WTC11 (cell line): ENCODE measurements around the gene DAND5. TPM values are rescaled to one million over a fixed set of nuclear protein-coding genes. Genes with fewer than 3 reads are reported as not detected.

Experiments
- ATAC-seq: fragments of 200-7000 bp; cut with Tn5 transposase; 2 replicates; pipeline ENCODE4 v1.10.0; 2021; ENCODE audit warnings: mild to moderate bottlenecking, moderate library complexity
- CTCF ChIA-PET: fragments of 300-600 bp; sonication (Branson Sonifier 250); formaldehyde crosslinking; loops from one replicate; lab custom pipeline; 2021; ENCODE audit warnings: antibody characterized with exemption; lab: Charles Lee
- POLR2A ChIA-PET: fragments of 350-600 bp; sonication (Branson Sonifier 250); formaldehyde crosslinking; loops from one replicate; lab custom pipeline; 2021; ENCODE audit warnings: antibody characterized with exemption; lab: Charles Lee
- DNase-seq: peaks from one replicate; pipeline ENCODE4 v3.0.0; 2021; ENCODE audit warnings: low spot score
- H3K27ac Mint-ChIP-seq: 2 replicates; pipeline ENCODE4 v1.8.0; 2021; ENCODE audit warnings: mixed read lengths
- H3K27me3 Mint-ChIP-seq: 2 replicates; pipeline ENCODE4 v1.8.0; 2021; ENCODE audit warnings: low read depth, mild to moderate bottlenecking, moderate library complexity, mixed read lengths
- H3K36me3 Mint-ChIP-seq: 2 replicates; pipeline ENCODE4 v1.8.0; 2021; ENCODE audit warnings: mixed read lengths
- H3K4me1 Mint-ChIP-seq: 2 replicates; pipeline ENCODE4 v1.8.0; 2022; ENCODE audit warnings: mixed read lengths
- H3K4me3 Mint-ChIP-seq: 2 replicates; pipeline ENCODE4 v1.8.0; 2021; ENCODE audit warnings: mild to moderate bottlenecking, moderate library complexity, mixed read lengths
- H3K9me3 Mint-ChIP-seq: 2 replicates; pipeline ENCODE4 v1.8.0; 2021; ENCODE audit warnings: mixed read lengths
- E2F4 ChIP-seq: sonication (generic); formaldehyde crosslinking; IDR thresholded peaks from 2 replicates; pipeline ENCODE4 v1.8.1; 2022; ENCODE audit warnings: low read depth, mild to moderate bottlenecking, moderate library complexity, missing genetic modification reagents, borderline replicate concordance
- EMX1 ChIP-seq: fragments of 250-450 bp; sonication (Bioruptor Pico); IDR thresholded peaks from 2 replicates; pipeline ENCODE4 v1.8.0; 2021; ENCODE audit warnings: mild to moderate bottlenecking
- GABPB1 ChIP-seq: sonication (generic); formaldehyde crosslinking; IDR thresholded peaks from 2 replicates; pipeline ENCODE4 v1.8.1; 2023; ENCODE audit warnings: mild to moderate bottlenecking, missing genetic modification reagents
- GRHL2 ChIP-seq: fragments of 250-450 bp; sonication (Bioruptor Pico); IDR thresholded peaks from 2 replicates; pipeline ENCODE4 v1.8.0; 2022; ENCODE audit warnings: mild to moderate bottlenecking, moderate library complexity; ENCODE audit not compliant: insufficient replicate concordance, severe bottlenecking
- MYBL2 ChIP-seq: sonication (generic); formaldehyde crosslinking; IDR thresholded peaks from 2 replicates; pipeline ENCODE4 v1.8.1; 2023; ENCODE audit warnings: mild to moderate bottlenecking, moderate library complexity, missing genetic modification reagents
- NR1H2 ChIP-seq: sonication (generic); formaldehyde crosslinking; IDR thresholded peaks from 2 replicates; pipeline ENCODE4 v1.9.0; 2021; ENCODE audit warnings: mild to moderate bottlenecking, moderate library complexity, missing genetic modification reagents
- NR3C1 ChIP-seq: sonication (generic); formaldehyde crosslinking; conservative IDR thresholded peaks from 2 replicates; pipeline ENCODE4 v1.8.1; 2023; ENCODE audit warnings: low read depth, mild to moderate bottlenecking, missing genetic modification reagents
- SOX15 ChIP-seq: fragments of 250-450 bp; sonication (Bioruptor Pico); IDR thresholded peaks from 2 replicates; pipeline ENCODE4 v1.9.0; 2021; ENCODE audit warnings: mild to moderate bottlenecking
- SP1 ChIP-seq: sonication (generic); formaldehyde crosslinking; conservative IDR thresholded peaks from 2 replicates; pipeline ENCODE4 v1.8.1; 2022; ENCODE audit warnings: missing genetic modification reagents
- TCF7 ChIP-seq: sonication (generic); formaldehyde crosslinking; IDR thresholded peaks from 2 replicates; pipeline ENCODE4 v1.8.0; 2022; ENCODE audit warnings: mild to moderate bottlenecking, low read depth, missing genetic modification reagents, moderate library complexity
- TEAD1 ChIP-seq: sonication (generic); formaldehyde crosslinking; IDR thresholded peaks from 2 replicates; pipeline ENCODE4 v1.8.0; 2022; ENCODE audit warnings: mild to moderate bottlenecking, missing genetic modification reagents
- TP53 ChIP-seq: sonication (generic); formaldehyde crosslinking; IDR thresholded peaks from 2 replicates; pipeline ENCODE4 v1.8.1; 2023; ENCODE audit warnings: mild to moderate bottlenecking, missing genetic modification reagents
- USF2 ChIP-seq: sonication (generic); formaldehyde crosslinking; IDR thresholded peaks from 2 replicates; pipeline ENCODE4 v1.8.1; 2023; ENCODE audit warnings: mild to moderate bottlenecking, missing genetic modification reagents, moderate library complexity
- ZBTB21 ChIP-seq: sonication (generic); formaldehyde crosslinking; IDR thresholded peaks from 2 replicates; pipeline ENCODE4 v1.8.1; 2023; ENCODE audit warnings: mild to moderate bottlenecking, missing genetic modification reagents, borderline replicate concordance
- ZNF416 ChIP-seq: fragments of 250-450 bp; sonication (Bioruptor Pico); IDR thresholded peaks from 2 replicates; pipeline ENCODE4 v1.9.0; 2021; ENCODE audit warnings: mild to moderate bottlenecking, inconsistent platforms
- ZNF671 ChIP-seq: fragments of 250-450 bp; sonication (Bioruptor Pico); IDR thresholded peaks from 2 replicates; pipeline ENCODE4 v1.8.0; 2021; ENCODE audit warnings: mild to moderate bottlenecking
- ZSCAN18 ChIP-seq: fragments of 250-450 bp; sonication (Bioruptor Pico); IDR thresholded peaks from 2 replicates; pipeline ENCODE4 v2.1.2; 2022; ENCODE audit warnings: mild to moderate bottlenecking, moderate library complexity
- total RNA-seq: library from RNA; stranded (reverse); gene quantifications from 3 replicates; pipeline ENCODE4 v1.2.3, GENCODE V29; 2021
- TF ChIP-seq, protein P1 (sequence below): fragments of 250-450 bp; sonication (Bioruptor Pico); IDR thresholded peaks from 2 replicates; pipeline ENCODE4 v1.9.0; 2021; ENCODE audit warnings: mild to moderate bottlenecking, borderline replicate concordance
- TF ChIP-seq, protein P2 (sequence below): fragments of 200-600 bp; IDR thresholded peaks from 2 replicates; pipeline ENCODE4 v1.8.0; 2022; ENCODE audit warnings: antibody characterized with exemption
- TF ChIP-seq, protein P3 (sequence below): sonication (generic); formaldehyde crosslinking; IDR thresholded peaks from 2 replicates; pipeline ENCODE4 v1.8.1; 2022; ENCODE audit warnings: mild to moderate bottlenecking, moderate library complexity, missing genetic modification reagents
- TF ChIP-seq, protein P4 (sequence below): fragments of 250-450 bp; sonication (Bioruptor Pico); IDR thresholded peaks from 2 replicates; pipeline ENCODE4 v1.8.0; 2021; ENCODE audit warnings: mild to moderate bottlenecking
- TF ChIP-seq, protein P5 (sequence below): sonication (generic); formaldehyde crosslinking; IDR thresholded peaks from 2 replicates; pipeline ENCODE4 v1.8.0; 2022; ENCODE audit warnings: mild to moderate bottlenecking, missing genetic modification reagents

The DAND5 gene
- total RNA-seq, 1 experiment from 2014 or later = 0.22 TPM

- ATAC-seq (peak; percentile 76), DNase-seq (peak; percentile 81)
- Mint-ChIP-seq H3K27ac (no peak overlapping the region), H3K36me3 (no peaks in the 10 kb centered on the region), H3K9me3 (no peaks in the 10 kb centered on the region), H3K27me3 (peaks cover 39% of the 10 kb centered on the region), H3K4me3 (no peak overlapping the region), H3K4me1 (peaks cover 6% of the 10 kb centered on the region; the same call in 1 of the 2 replicates)
- CTCF ChIA-PET = interaction anchor here (0.5 to 4.6 kb wide), 14 partner anchors 18 to 178 kb away, joined by 3 to 66 read pairs (median 4); no protein-coding TSS in a partner anchor
- POLR2A ChIA-PET = no interaction called here
- TF ChIP-seq ZNF671 (CRISPR knock-in tag) (no peak), TP53 (CRISPR knock-in tag) (no peak), TCF7 (CRISPR knock-in tag) (no peak), NR3C1 (CRISPR knock-in tag) (no peak), SP1 (peak; percentile 37; the same call in 1 of the 2 replicates), MYBL2 (CRISPR knock-in tag) (no peak), USF2 (CRISPR knock-in tag) (no peak), GABPB1 (peak; percentile 97), SOX15 (CRISPR knock-in tag) (no peak), ZBTB21 (CRISPR knock-in tag) (no peak), E2F4 (CRISPR knock-in tag) (0 out of 2 replicates have a peak, but pooled peaks have one; percentile 47), ZSCAN18 (CRISPR knock-in tag) (0 out of 2 replicates have a peak, but pooled peaks have one; percentile 38), EMX1 (CRISPR knock-in tag) (peak; percentile 42; the same call in 1 of the 2 replicates), TEAD1 (CRISPR knock-in tag) (no peak; the same call in 1 of the 2 replicates), GRHL2 (CRISPR knock-in tag) (no peak), ZNF416 (CRISPR knock-in tag) (0 out of 2 replicates have a peak, but pooled peaks have one; percentile 57), NR1H2 (CRISPR knock-in tag) (no peak)
- TF ChIP-seq, protein P1, sequence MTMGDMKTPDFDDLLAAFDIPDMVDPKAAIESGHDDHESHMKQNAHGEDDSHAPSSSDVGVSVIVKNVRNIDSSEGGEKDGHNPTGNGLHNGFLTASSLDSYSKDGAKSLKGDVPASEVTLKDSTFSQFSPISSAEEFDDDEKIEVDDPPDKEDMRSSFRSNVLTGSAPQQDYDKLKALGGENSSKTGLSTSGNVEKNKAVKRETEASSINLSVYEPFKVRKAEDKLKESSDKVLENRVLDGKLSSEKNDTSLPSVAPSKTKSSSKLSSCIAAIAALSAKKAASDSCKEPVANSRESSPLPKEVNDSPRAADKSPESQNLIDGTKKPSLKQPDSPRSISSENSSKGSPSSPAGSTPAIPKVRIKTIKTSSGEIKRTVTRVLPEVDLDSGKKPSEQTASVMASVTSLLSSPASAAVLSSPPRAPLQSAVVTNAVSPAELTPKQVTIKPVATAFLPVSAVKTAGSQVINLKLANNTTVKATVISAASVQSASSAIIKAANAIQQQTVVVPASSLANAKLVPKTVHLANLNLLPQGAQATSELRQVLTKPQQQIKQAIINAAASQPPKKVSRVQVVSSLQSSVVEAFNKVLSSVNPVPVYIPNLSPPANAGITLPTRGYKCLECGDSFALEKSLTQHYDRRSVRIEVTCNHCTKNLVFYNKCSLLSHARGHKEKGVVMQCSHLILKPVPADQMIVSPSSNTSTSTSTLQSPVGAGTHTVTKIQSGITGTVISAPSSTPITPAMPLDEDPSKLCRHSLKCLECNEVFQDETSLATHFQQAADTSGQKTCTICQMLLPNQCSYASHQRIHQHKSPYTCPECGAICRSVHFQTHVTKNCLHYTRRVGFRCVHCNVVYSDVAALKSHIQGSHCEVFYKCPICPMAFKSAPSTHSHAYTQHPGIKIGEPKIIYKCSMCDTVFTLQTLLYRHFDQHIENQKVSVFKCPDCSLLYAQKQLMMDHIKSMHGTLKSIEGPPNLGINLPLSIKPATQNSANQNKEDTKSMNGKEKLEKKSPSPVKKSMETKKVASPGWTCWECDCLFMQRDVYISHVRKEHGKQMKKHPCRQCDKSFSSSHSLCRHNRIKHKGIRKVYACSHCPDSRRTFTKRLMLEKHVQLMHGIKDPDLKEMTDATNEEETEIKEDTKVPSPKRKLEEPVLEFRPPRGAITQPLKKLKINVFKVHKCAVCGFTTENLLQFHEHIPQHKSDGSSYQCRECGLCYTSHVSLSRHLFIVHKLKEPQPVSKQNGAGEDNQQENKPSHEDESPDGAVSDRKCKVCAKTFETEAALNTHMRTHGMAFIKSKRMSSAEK (CRISPR knock-in tag) = no peak
- TF ChIP-seq, protein P2, sequence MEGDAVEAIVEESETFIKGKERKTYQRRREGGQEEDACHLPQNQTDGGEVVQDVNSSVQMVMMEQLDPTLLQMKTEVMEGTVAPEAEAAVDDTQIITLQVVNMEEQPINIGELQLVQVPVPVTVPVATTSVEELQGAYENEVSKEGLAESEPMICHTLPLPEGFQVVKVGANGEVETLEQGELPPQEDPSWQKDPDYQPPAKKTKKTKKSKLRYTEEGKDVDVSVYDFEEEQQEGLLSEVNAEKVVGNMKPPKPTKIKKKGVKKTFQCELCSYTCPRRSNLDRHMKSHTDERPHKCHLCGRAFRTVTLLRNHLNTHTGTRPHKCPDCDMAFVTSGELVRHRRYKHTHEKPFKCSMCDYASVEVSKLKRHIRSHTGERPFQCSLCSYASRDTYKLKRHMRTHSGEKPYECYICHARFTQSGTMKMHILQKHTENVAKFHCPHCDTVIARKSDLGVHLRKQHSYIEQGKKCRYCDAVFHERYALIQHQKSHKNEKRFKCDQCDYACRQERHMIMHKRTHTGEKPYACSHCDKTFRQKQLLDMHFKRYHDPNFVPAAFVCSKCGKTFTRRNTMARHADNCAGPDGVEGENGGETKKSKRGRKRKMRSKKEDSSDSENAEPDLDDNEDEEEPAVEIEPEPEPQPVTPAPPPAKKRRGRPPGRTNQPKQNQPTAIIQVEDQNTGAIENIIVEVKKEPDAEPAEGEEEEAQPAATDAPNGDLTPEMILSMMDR = peak; percentile 94
- TF ChIP-seq, protein P3, sequence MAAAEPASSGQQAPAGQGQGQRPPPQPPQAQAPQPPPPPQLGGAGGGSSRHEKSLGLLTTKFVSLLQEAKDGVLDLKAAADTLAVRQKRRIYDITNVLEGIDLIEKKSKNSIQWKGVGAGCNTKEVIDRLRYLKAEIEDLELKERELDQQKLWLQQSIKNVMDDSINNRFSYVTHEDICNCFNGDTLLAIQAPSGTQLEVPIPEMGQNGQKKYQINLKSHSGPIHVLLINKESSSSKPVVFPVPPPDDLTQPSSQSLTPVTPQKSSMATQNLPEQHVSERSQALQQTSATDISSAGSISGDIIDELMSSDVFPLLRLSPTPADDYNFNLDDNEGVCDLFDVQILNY = peak; percentile 87; the same call in 1 of the 2 replicates
- TF ChIP-seq, protein P4, sequence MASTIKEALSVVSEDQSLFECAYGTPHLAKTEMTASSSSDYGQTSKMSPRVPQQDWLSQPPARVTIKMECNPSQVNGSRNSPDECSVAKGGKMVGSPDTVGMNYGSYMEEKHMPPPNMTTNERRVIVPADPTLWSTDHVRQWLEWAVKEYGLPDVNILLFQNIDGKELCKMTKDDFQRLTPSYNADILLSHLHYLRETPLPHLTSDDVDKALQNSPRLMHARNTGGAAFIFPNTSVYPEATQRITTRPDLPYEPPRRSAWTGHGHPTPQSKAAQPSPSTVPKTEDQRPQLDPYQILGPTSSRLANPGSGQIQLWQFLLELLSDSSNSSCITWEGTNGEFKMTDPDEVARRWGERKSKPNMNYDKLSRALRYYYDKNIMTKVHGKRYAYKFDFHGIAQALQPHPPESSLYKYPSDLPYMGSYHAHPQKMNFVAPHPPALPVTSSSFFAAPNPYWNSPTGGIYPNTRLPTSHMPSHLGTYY (CRISPR knock-in tag) = no peak
- TF ChIP-seq, protein P5, sequence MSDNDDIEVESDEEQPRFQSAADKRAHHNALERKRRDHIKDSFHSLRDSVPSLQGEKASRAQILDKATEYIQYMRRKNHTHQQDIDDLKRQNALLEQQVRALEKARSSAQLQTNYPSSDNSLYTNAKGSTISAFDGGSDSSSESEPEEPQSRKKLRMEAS (CRISPR knock-in tag) = peak; percentile 6; the same call in 1 of the 2 replicates
Measured at GRCh38 chr19:12983542-12984142, 14.3 kb downstream of the DAND5 start.
